Lower lobe of right lung (tissue), 2 donors: ENCODE results near the gene RPA1. TPM values are rescaled to one million over a fixed set of nuclear protein-coding genes. Genes with fewer than 3 reads are reported as not detected.

ENCODE experiments used
- ATAC-seq, 2 donors: fragments of 200-7000 bp; cut with Tn5 transposase; one replicate each; pipeline ENCODE4 v1.9.1; 2020 to 2022; ENCODE audit warnings: mild to moderate bottlenecking in 2 of 2, moderate library complexity in 2 of 2
- DNase-seq: peaks from one replicate; pipeline ENCODE4 v3.0.0-alpha.2; 2020
- H3K27ac ChIP-seq: fragments of 200-600 bp; one replicate; pipeline ENCODE4 v1.8.0; 2022
- H3K27me3 ChIP-seq: fragments of 200-600 bp; one replicate; pipeline ENCODE4 v1.8.0; 2022; ENCODE audit warnings: low read depth
- H3K36me3 ChIP-seq: fragments of 200-600 bp; one replicate; pipeline ENCODE4 v1.8.0; 2022; ENCODE audit warnings: mild to moderate bottlenecking
- H3K4me1 ChIP-seq: fragments of 200-600 bp; one replicate; pipeline ENCODE4 v1.8.0; 2022
- H3K4me3 ChIP-seq: fragments of 200-600 bp; one replicate; pipeline ENCODE4 v1.8.0; 2022; ENCODE audit warnings: mild to moderate bottlenecking
- H3K9me3 ChIP-seq: fragments of 200-600 bp; one replicate; pipeline ENCODE4 v1.8.0; 2022
- intact Hi-C: fragments of 100-400 bp; cut with DNase I; formaldehyde crosslinking; loops from one replicate; pipeline ENCODE4 v1.11.0; 2022
- total RNA-seq: library from RNA; stranded (reverse); fragmentation: NEBNext Ultra II Directional; extraction: Animal tissue kit (Norgen Biotek cat#: 25700); gene quantifications from one replicate; pipeline ENCODE4 v1.2.1, GENCODE V29; 2021
- TF ChIP-seq, protein P1 (sequence below): fragments of 200-600 bp; IDR thresholded peaks from one replicate; pipeline ENCODE4 v1.8.0; 2022; ENCODE audit warnings: antibody characterized with exemption, mild to moderate bottlenecking
- donor health status: DM: no; HTN: yes; CAD: no; lungs with severe emphysema.

Gene RPA1
- total RNA-seq, 1 donor from 2014 or later: 67.1 TPM

DNA sequence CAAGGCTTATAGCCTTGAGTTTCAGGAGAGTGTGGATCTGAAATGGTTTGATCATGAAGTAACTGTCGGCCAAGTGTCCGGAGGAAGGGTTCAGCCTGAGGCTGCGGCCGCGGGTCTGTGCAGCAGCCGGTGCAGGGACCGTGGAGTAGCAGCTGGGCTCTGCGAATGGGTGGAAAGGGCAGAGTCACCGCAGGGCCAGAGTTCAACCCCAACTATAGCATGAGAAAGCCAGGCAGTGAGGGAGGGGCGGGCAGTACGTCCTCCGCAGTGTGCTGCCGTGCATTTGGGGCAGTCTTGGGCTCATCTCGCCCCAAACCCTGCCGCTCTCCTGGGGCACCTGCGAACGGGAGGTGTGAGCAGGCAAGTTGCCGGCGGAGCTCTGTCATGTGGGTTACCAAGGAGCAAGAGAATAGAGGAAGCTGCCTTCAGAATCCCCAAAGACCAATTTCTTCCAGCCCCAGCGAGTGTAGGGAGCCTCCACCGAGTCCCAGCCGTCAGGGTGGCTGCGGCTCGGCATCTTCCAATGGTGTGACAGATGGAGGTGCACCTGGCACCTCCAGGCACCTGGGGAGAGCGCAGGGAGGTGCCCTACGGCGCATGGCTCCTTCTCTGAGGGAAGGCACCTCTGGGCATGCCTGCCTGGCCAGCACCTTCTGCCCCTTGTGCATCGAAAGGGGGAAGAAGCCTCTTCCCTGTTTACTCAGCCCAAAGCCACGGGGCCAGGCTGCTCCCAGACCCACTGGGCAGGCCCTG is 87.3 kb downstream of the RPA1 start:
- H3K4me1 ChIP-seq: no peaks in the 10 kb centered on the region
- no peak overlapping the region for H3K4me3 ChIP-seq
- DNase-seq (no peak), ATAC-seq (no peak)
- H3K9me3 ChIP-seq: no peaks in the 10 kb centered on the region
- H3K36me3 ChIP-seq: no peaks in the 10 kb centered on the region
- peaks cover 20% of the 10 kb centered on the region for H3K27me3 ChIP-seq
- no peak overlapping the region for H3K27ac ChIP-seq
- TF ChIP-seq, protein P1, sequence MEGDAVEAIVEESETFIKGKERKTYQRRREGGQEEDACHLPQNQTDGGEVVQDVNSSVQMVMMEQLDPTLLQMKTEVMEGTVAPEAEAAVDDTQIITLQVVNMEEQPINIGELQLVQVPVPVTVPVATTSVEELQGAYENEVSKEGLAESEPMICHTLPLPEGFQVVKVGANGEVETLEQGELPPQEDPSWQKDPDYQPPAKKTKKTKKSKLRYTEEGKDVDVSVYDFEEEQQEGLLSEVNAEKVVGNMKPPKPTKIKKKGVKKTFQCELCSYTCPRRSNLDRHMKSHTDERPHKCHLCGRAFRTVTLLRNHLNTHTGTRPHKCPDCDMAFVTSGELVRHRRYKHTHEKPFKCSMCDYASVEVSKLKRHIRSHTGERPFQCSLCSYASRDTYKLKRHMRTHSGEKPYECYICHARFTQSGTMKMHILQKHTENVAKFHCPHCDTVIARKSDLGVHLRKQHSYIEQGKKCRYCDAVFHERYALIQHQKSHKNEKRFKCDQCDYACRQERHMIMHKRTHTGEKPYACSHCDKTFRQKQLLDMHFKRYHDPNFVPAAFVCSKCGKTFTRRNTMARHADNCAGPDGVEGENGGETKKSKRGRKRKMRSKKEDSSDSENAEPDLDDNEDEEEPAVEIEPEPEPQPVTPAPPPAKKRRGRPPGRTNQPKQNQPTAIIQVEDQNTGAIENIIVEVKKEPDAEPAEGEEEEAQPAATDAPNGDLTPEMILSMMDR: no peak
- intact Hi-C loops: no loop called here

DNA sequence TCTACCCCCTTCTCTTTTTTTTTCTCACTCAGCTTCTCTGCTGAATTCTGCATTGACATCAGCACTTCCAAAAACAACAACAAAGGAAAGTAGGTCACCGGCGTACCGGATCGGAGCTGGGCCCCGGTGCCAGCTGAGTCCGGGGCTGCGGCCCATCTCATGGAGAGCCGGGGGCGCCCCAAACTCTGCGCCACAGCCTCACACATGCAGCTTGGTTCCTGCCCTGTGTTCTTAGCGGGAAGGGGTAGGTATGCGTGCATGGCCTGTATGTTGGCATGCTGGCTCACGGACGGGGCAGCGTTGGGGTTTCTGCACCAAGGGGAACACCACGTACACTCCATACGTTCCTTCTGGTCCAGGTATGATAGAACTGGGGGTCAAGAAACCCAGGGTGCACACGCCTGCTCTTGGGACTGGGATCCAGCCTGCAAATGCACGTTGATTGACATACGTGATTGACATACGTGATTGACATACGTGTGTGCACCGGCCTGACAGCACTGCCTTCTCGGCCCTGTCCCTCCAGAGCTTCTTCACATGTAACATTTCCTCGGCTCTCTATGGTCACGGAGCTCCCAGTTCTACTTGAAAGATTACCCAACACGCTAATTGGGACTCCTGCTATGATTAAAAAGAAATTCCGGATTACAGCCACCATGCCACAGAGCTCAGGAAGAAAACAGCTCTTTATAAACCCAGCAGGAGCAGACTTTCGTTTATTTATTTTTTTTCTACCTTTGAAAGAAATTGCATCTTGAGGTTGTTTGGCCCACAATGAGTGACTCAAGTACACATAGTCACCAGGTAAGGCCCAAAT is 88.7 kb downstream of the RPA1 start:
- Histone ChIP-seq H3K27me3 (peaks cover 10% of the 10 kb centered on the region), H3K27ac (no peak overlapping the region), H3K4me3 (no peak overlapping the region), H3K9me3 (no peaks in the 10 kb centered on the region), H3K4me1 (no peaks in the 10 kb centered on the region), H3K36me3 (no peaks in the 10 kb centered on the region)
- no peak for ATAC-seq
- TF ChIP-seq, protein P1: no peak
- intact Hi-C loops: no loop called here
- DNase-seq: no peak

DNA sequence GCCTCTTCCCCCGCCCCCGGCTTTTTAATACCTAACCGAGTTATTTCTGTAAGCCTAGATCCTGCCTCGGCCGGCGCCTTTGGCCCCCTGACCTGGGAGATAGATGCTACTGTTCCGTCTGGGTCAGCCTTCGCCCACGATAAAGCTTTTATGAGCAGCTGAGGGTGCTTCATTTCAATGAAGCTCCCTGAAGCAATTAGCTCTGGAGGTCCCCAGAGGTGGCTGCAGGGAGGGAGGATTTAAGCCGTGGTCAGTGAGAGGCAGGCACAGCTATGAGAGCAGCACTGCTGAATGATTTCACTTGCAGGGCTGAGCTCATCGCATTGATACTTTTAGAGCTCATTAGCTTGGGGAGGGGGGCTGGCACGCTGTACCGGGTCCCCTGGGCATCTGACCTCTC is 89.4 kb downstream of the RPA1 start:
- H3K4me3 ChIP-seq: no peak overlapping the region
- no peaks in the 10 kb centered on the region for H3K9me3 ChIP-seq
- no peak for DNase-seq
- H3K4me1 ChIP-seq: no peaks in the 10 kb centered on the region
- intact Hi-C loops: no loop called here
- TF ChIP-seq, protein P1: no peak
- no peak for ATAC-seq
- H3K27me3 ChIP-seq: peaks cover 10% of the 10 kb centered on the region
- H3K27ac ChIP-seq: no peak overlapping the region
- no peaks in the 10 kb centered on the region for H3K36me3 ChIP-seq

DNA sequence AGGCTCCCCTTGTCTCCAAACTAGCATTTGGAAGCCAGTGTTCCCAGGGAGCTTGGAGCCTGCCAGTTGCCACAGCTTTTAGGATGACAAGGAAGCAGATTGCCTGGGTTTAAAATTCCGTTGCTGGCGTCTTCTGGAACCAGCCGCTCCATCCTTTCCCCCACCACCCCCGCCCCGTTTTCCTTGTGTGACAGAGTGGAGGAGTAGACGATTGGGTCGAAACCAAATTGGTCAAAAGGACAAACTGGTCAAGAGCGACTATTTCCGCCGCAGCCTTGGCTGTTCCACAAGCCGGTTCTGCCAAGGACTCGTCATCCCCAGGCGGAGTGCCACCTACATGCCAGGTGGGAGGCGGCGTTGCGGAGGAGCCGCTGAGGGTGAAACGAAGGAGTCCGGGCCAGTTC is 91.1 kb downstream of the RPA1 start:
- no peak for ATAC-seq
- TF ChIP-seq, protein P1: no peak
- Histone ChIP-seq H3K4me3 (no peak overlapping the region), H3K36me3 (no peaks in the 10 kb centered on the region), H3K27me3 (no peaks in the 10 kb centered on the region), H3K4me1 (no peaks in the 10 kb centered on the region), H3K27ac (no peak overlapping the region), H3K9me3 (no peaks in the 10 kb centered on the region)
- intact Hi-C loops: no loop called here
- no peak for DNase-seq

DNA sequence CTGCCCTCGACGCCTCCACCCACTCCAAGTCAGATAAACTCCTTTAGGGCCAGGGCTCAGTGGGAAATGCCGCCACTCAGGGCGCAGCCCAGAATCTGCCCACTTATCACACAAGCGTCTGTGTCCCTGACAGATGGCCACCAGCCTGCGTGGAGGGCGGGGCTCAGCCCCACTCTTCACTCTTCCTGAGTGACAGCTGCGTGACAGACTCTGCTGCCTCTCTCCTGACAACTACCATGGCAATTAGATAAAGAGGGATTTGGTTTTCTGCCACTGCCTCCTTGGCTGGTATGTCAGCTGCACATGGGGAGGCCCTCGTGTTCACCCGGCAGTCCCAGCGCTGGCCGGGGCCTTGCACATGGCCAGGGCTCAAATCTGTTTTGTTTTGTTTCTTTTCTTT is 99.2 kb downstream of the RPA1 start:
- H3K27me3 ChIP-seq: peaks cover 12% of the 10 kb centered on the region
- TF ChIP-seq, protein P1: no peak
- H3K27ac ChIP-seq: no peak overlapping the region
- peaks cover 9% of the 10 kb centered on the region for H3K4me1 ChIP-seq
- ATAC-seq (no peak), DNase-seq (no peak)
- no peaks in the 10 kb centered on the region for H3K9me3 ChIP-seq
- H3K36me3 ChIP-seq: no peaks in the 10 kb centered on the region
- intact Hi-C loops: no loop called here
- H3K4me3 ChIP-seq: no peak overlapping the region
